GM21576 (cell line): ENCODE data around the gene EREG.
A peak's percentile ranks its signal among the peaks of the same experiment; 100 is the strongest.

Experiments used
- ATAC-seq: cut with Tn5 transposase; IDR thresholded peaks from one replicate; pipeline ENCODE4 v1.9.1; 2021; ENCODE audit warnings: mild to moderate bottlenecking, moderate library complexity; ENCODE audit not compliant: unreplicated experiment

Gene EREG

GRCh38 chr4:74420863-74421262 is 55.9 kb downstream of the EREG start:
- no peak for ATAC-seq

- ATAC-seq = no peak
Measured at GRCh38 chr4:74423104-74423503, 58.2 kb downstream of the EREG start.

GRCh38 chr4:74424111-74424510 is 59.2 kb downstream of the EREG start:
- no peak for ATAC-seq

GRCh38 chr4:74426101-74426500 is 61.2 kb downstream of the EREG start:
- ATAC-seq = no peak

GRCh38 chr4:74428276-74428675 is 63.3 kb downstream of the EREG start:
- ATAC-seq = no peak

GRCh38 chr4:74431113-74431826 is 66.3 kb downstream of the EREG start:
- ATAC-seq = peak; percentile 58

- no peak for ATAC-seq
Measured at GRCh38 chr4:74433043-74433442, 68.1 kb downstream of the EREG start.

- no peak for ATAC-seq
Measured at GRCh38 chr4:74433541-74434172, 68.7 kb downstream of the EREG start.

- ATAC-seq = no peak
Measured at GRCh38 chr4:74435296-74435695, 70.4 kb downstream of the EREG start.

- no peak for ATAC-seq
Measured at GRCh38 chr4:74437866-74438265, 72.9 kb downstream of the EREG start.
